HUDEP-2 (cell line): Measurements from ENCODE around the gene HYAL4.
A peak's percentile ranks its signal among the peaks of the same experiment; 100 is the strongest.
"Not testable (repeated sequence)": the region's sequence is repeated elsewhere in the genome, so short reads cannot be mapped to it uniquely, and the experiment has no call there.

Source experiments
- DNase-seq, 76 experiments: peaks; one replicate each; lab custom pipeline; 2025; ENCODE audit not compliant: unreplicated experiment in 76 of 76; lab: John Stamatoyannopoulos, UW

The HYAL4 gene

DNA sequence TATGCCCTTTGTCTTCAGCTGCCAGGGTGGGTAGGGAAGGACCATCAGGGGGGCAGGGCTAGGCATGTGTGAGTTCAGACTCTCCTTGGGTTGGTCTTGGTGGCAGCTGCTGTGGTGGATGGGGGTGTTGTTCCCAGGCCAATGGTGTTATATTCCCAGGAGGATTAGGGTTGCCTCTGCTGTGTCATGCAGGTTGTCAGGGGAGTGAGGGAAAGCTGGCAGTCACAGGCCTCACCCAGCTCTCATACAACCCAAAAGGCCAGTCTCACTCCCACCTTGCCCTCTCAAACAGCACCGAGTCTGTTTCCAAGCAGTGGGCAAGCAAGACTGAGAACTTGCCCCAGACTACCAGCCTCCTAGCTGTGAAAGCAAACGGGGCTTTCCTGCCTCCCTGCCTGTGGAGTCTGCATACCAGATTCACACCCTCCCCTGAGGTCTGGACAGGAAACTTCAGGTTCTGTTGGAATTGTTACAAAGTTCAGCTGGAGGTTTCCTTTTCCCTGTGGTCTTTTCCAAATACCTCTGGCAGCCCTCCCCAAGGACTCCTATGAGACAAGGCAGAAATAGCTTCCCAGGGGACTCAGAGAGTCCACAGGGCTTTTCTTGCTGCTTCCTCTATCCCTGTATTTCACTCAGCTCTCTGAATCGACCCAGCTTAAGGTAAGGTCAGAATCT, 1.4 kb downstream of the HYAL4 start:
- DNase-seq, result no peak

DNA sequence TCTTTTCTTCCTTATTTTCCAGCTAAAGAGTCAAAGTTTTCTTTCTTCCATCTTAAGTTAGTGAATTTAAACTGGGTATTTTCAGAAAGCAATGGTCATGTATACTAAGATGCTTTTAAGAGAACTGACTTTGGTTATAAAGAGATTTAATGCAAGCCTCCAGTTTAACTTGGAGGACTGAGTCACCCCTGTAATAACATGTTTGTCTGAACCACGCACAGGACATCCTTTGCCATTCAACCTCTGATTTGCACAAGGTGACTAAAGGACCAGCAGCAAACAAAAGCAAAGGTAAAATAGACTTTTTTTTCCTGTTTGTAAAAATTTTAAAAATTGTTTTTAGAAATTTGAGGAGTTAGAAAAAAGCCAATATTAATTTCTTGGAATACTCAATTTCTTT, 2.9 kb downstream of the HYAL4 start:
- DNase-seq, result no peak

DNA sequence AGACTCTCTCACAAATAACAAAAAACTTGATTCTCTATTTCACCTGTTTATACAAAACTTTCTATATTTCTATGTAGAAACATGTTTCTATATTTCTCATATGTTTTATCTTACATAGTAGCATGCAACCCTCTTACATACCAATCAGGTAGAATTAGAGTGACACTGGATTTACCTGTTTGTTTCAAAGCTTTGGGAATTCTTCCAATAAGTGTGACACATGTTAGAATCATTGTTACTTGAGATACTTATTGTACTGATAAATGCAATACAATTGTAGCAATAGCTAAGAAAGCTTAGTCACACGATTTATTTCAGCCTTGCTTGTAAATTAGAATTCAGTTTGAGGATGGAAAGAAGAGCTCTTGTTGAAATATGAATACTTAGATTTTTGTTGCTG, 4.9 kb downstream of the HYAL4 start:
- no peak for DNase-seq

DNA sequence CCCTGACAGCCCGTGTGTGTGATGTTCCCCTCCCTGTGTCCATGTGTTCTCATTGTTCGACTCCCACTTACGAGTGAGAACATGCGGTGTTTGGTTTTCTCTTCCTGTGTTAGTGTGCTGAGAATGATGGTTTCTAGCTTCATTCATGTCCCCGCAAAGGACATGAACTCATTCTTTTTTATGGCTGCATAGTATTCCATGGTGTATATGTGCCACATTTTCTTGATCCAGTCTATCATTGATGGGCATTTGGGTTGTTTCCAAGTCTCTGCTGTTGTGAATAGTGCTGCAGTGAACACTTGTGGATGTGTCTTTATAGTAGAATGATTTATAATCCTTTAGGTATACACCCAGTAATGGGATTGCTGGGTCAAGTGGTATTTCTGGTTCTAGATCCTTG, 6.4 kb downstream of the HYAL4 start:
- DNase-seq, result not testable (repeated sequence)

DNA sequence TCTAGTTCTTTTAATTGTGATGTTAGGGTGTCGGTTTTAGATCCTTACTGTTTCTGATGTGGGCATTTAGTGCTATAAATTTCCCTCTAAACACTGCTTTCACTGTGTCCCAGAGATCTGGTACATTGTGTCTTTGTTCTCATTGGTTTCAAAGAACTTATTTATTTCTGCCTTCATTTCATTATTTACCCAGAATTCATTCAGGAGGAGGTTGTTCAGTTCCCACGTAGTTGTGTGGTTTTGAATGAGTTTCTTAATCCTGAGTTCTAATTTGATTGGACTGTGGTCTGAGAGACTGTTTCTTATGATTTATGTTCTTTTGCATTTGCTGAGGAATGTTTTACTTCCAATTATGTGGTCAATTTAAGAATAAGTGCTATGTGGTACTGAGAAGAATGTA, 9.3 kb downstream of the HYAL4 start:
- DNase-seq, result not testable (repeated sequence)

DNA sequence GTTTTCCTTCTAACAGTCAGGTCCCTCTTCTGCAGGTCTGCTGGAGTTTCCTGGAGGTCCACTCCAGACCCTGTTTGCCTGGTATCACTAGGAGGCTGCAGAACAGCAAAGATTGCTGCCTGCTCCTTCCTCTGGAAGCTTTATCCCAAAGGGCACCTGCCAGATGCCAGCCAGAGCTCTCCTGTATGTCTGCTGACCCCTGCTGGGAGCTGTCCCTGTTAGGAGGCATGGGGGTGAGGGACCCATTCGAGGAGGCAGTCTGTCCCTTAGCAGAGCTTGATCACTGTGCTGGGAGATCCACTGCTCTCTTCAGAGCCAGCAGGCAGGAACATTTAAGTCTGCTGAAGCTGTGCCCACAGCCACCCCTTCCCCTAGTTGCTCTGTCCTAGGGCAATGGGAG, 11.5 kb downstream of the HYAL4 start:
- DNase-seq, result not testable (repeated sequence)

DNA sequence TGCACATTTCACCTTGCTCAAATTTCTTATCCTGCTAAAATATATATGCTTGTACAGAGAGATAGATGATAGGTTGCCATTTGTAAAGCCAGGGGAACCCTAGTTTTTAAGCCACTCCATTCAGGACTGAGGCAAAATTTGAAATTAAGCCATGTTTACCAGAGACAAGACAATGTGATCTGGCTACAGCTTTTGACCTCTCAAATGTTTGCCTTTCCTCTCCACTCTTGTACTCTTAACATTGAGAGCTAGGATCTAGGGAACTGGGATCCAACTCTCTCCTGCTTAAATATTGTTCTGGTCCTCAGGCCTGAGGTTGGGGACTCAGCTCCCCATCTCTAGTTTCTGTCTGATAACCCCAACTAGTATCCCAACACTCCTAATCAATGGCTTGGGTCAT, 15.9 kb downstream of the HYAL4 start:
- DNase-seq, result no peak

DNA sequence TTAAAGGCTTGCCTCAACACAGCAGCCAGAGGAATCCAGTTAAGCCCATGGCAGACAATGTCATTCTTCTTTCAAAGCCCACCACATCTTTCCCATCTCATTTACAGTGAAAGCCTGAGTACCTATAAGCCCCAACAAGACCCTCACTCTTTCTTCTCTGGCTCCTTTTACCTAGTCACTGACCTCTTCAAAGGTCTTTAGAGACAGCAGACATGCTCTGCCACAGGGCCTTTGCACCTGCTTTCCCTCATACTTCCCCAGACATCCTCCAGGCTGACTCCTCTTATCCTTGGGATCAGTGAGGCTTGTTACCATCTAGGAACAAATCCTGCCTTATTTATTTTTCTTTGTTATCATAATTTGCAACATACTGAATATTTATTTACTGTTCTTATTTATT, 17.8 kb downstream of the HYAL4 start:
- DNase-seq, result no peak

DNA sequence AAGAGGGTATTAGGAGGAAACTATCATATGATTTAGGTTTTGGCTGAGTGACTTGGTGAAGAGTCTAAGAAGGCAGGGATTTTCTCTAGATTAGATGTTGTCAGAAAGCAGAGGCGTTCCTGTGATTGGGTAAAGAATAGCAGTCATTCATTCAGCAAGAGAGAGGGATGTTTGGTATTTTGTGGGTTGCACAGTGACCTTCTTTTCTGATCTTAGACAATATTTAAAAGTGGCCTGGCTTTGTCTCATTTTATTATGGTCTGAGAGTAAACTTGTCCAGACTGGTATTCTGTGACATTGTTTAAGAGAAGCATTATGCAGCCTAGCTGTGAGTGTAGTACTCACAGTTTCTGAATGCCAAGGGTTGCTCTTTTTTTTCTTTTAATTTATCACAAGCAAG, 18.5 kb downstream of the HYAL4 start:
- no peak for DNase-seq

DNA sequence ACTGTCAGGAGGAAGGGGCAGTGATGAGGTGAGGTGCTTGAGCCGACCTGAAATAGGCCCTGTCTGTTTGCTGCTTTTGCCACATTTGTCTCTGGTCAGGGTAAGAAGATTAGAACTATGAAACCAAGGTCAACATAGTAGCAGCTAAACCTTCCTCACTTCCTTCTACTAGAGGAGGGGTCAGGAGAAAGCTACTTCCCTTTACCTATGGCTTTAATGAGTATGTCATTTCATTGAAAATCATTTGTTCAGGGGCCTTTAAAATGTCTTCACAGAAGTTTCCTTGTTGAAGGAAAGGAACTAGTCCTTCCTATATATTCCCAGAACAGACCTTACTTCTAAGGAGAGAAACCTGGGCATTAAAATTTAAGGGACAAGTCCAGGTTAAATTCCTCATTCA, 19.0 kb downstream of the HYAL4 start:
- DNase-seq, result no peak

DNA sequence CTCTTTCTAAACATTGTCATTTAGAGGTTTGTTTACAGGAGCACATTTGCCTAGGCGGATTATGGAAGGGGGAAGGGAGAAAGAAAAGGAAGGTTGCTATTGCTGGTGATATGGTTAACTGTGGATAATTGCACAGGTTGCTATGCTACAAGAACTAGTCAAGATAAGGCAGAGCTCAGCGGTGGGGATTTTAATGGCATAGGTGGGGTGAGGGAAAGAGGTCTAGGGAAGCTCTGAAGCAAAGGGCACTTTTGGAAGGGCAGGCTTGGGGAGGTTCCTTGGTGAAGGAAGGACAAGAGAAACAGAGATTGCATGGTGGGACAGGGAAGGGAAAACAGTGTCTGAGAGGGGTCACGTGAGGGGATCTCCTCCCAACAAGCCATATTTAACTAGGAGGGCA, 19.5 kb downstream of the HYAL4 start:
- no peak for DNase-seq

DNA sequence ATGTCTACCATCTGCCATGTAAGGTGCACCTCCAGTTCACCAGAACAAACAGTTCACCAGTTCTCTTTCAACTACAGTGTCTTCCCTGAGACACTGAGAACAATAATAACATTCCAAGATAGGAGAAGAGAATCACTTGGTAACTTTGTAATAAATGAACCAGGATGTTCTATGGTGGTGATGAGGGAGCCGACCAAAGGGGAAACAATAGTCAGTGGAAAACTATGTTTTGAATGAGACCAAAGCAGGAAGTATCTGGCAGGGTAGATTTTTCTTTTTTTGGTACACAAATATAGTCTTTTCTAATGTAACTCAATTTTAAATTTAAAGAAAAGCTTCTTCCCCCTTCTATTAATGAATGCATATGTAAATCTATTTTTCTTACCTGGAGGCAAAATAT, 20.0 kb downstream of the HYAL4 start:
- no peak for DNase-seq

DNA sequence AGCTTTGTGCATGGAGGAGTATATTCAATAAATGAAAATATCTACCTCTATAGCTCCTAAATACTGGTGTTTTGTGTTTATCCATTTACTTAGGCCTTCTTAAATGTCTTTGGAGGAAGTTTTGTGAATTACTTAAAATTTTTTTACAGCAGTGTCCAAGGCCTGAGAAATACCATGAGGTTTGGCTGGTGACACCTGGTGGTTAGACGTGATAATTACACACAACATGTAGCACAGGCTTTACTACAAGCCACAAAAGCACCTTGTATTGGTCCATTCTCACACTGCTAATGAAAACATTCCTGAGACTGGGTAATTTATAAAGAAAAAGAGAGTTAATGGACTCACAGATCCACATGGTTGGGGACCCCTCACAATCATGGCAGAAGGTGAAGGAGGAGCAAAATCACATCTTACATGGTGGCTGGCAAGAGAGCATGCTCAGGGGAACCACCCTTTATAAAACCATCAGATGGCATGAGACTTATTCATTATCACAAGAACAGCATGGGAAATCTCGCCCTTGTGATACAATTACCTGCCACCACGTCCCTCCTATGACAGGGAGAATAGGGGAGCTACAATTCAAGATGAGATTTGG, 20.6 kb downstream of the HYAL4 start:
- peak in 36 of 76 experiments; percentile 0 to 70 (median 23) for DNase-seq

DNA sequence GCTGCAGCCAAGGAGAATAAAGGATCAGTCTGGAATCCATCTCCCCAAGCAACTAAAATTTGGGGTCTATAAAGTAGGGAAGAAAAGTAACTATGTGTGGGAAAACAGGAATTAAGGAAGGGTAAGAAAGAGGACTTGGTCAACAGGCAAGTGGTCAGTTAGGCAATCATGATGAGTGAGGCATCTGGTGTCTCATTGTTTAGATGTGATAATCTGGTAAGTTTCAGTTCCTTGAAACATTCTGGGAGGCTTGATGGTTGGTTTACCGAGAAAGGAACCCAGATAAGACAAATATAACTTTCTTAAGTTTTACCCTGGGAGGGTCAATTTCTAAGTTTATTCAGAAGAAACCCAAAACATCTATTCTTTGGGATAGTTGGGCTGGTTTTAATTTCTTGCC, 22.3 kb downstream of the HYAL4 start:
- no peak for DNase-seq

DNA sequence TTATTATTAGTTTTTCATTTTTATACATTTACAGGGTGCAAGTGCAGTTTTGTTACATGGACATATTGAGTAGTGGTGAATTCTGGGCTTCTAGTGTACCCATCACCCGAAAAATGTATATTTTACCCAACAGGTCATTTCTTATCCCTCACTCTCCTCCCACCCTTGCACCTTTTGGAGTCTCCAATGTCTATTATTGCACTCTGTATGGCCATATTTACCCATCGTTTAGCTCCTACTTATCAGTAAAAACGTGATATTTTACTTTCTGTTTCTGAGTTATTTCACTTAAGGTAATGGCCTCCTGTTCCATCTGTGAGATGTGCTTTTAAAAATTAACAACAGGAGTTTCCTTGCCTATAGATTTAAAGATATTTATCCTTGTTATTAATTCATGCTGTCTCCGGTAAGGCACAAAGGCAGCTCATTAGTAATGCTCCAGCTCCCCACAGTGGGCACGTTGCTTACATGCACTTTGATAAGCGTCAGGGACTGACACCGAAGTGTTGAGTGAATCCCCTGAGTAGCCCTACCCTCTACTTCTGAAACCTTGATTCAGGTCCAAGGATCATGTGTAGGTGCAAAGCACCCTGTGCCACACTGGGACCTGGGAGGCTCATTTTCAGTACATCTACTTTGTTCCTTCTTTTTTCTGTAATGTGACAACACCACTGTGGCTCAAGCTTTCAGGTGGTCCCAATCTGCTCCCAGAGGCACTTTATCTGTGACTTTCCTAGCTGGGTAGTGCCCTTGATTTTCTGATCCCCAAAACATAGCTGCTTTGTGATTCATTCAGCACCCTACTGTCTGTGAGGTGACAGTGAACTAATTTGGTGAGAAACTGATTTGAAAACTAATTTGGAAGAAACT, 27.3 kb downstream of the HYAL4 start:
- DNase-seq, result peak in 24 of 76 experiments; percentile 2 to 41 (median 10)

DNA sequence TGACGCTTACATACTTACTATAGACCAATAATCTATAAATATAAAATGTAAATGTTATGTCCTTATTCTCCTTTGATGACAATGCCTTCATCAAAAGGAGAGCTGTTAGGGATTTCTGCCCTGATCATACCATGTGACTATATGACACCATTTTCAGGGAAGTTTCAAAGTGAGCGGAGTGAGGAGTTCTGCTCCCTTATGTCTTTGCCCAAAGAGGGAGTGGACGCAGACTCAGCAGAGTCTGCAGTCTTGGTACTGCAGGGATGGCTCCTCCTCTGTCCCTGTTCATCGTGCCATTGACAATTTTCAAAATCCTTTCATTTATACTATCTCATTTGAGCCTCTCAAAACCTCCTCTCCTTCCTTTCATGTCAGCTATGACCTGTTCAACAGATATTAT, 27.9 kb downstream of the HYAL4 start:
- no peak for DNase-seq

DNA sequence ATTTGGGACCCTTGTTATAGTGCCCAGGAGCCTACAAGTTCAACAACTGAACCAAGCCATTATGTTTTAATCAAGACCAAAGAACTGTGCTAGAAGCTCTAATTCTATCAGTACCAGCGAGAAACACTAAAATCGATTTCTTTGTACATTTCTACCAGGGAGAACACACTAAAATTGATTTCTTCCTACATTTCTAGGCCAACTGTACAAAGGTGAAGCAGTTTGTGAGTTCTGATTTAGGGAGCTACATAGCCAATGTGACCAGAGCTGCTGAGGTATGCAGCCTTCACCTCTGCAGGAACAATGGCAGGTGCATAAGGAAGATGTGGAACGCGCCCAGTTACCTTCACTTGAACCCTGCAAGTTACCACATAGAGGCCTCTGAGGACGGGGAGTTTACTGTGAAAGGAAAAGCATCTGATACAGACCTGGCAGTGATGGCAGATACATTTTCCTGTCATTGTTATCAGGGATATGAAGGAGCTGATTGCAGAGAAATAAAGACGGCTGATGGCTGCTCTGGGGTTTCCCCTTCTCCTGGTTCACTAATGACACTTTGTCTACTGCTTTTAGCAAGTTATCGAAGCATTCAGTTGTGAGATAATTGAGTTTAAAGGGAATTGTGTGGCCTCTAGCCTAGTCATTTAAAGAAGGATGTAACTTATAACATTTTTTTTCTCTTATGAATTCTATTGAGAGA, 31.7 kb downstream of the HYAL4 start:
- no peak for DNase-seq

DNA sequence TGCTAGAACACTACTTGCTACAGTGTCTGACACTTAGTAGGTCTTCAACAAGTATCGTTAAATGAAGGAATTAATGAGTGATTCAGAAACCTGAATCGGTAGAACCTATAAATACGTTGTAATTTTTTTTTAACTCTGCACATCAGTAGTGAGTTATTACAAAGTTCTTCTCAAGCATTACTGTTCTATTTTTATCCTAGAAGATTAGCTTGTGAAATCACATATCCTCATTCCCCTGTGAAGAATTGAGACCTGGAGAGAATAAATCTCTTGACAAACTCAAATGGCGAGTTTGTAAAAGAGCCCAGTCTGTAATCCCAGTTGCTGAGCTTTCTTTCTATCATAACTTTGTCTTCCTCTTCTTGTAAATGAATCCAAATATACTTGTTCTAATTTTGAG, 34.7 kb downstream of the HYAL4 start:
- no peak for DNase-seq

DNA sequence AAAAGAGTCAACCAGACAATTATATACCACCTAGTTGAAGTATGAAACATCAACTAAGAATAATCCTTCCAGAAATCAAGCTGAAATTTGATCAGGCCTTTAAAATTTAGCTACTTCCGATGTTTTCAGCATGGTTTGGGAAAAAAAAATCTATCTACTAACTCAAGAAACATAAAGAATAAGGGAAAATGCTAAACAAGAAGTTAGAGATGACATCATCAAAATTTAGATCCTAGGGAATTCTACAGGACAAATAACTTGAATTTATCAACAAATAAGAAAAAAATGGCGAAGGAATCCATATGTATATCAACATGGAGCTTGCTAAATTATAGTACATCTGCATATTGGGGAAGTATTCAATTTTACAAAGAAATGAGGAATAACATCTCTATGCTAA, 36.3 kb downstream of the HYAL4 start:
- no peak for DNase-seq

DNA sequence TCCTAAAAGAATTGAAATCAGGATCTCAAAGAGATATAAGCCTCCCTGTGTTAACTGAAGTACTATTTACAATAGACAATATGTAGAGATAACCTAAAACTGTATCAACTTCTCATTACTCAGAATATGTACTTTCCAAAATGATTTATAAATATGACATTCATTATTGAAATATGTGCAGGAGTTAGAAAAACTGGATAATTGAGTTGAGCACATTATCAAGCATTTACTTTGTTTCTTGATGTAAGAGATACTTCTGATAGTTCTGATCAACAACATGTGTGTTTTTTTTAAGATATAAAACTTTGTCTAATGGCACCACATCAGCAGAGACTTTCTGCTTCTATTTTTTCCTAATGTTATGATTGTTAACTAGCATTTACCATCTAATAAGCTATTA, 38.2 kb downstream of the HYAL4 start:
- no peak for DNase-seq

DNA sequence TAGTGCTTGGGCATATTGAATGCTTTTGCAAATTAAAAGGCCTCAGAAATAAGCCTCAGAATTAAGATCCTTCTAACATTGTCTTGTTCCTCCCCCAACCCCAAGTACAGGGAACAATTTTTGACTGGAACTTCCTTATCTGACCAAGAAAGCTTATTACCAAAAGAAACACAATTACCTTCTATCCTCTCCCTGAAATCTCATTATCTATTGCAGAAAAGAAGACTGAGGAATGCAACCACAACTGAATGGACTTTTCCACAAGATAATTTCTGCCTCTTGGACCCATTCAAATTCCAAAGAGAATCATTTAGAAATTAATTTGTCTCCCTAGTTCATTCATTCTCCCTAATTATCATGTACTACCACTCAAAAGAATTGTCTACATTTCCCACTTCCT, 43.2 kb downstream of the HYAL4 start:
- DNase-seq, result no peak
